AG04449 (cell line): ENCODE data around the gene RFC2.

Experiments
- CTCF ChIA-PET: fragments of 350-600 bp; formaldehyde crosslinking; extraction: SDS; loops from one replicate; lab custom pipeline; 2021; ENCODE audit warnings: antibody characterized with exemption; lab: Yijun Ruan, JAX
- POLR2A ChIA-PET: fragments of 400-600, 350-600 bp; formaldehyde crosslinking; extraction: SDS; loops from one replicate; lab custom pipeline; 2020; ENCODE audit warnings: antibody characterized with exemption, inconsistent platforms; lab: Yijun Ruan, JAX
- DNase-seq: peaks from one replicate; pipeline ENCODE4 v3.0.0-alpha.2; 2010; ENCODE audit warnings: low read depth, low spot score
- H3K4me3 ChIP-seq: 2 replicates; pipeline ENCODE4 v1.5.1; 2011; ENCODE audit warnings: low read depth, mild to moderate bottlenecking, control low read depth, low read length
- TF ChIP-seq, protein P1 (sequence below): IDR thresholded peaks from one replicate; pipeline ENCODE4 v1.5.1; 2011; ENCODE audit warnings: mild to moderate bottlenecking, moderate library complexity, low read length, control low read depth, inconsistent platforms; ENCODE audit not compliant: insufficient read depth; ENCODE audit errors: missing control alignments

RFC2 gene

DNA sequence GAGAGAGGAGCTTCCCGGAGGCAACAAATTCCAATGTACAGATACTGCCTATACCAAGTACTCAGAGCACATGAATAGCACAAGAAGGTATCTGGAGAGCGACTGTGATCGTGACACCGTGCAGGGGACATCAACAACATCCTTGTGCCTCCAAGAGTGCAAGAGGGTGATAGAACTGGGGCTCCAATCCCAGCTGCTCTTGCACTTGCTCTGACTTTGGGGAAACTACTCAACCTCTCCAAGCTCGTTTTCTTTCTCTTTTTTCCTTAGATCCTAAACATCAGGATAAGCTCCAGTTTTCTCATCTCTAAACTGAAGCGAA is 12.1 kb downstream of the RFC2 start:
- TF ChIP-seq, protein P1, sequence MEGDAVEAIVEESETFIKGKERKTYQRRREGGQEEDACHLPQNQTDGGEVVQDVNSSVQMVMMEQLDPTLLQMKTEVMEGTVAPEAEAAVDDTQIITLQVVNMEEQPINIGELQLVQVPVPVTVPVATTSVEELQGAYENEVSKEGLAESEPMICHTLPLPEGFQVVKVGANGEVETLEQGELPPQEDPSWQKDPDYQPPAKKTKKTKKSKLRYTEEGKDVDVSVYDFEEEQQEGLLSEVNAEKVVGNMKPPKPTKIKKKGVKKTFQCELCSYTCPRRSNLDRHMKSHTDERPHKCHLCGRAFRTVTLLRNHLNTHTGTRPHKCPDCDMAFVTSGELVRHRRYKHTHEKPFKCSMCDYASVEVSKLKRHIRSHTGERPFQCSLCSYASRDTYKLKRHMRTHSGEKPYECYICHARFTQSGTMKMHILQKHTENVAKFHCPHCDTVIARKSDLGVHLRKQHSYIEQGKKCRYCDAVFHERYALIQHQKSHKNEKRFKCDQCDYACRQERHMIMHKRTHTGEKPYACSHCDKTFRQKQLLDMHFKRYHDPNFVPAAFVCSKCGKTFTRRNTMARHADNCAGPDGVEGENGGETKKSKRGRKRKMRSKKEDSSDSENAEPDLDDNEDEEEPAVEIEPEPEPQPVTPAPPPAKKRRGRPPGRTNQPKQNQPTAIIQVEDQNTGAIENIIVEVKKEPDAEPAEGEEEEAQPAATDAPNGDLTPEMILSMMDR = no peak
- ChIA-PET POLR2A (no interaction called here), CTCF (interaction anchor here (1.6 to 2.0 kb wide), 2 partner anchors 36 to 159 kb away, joined by 6 to 9 read pairs; no protein-coding TSS in a partner anchor)
- no peak for DNase-seq
- no peak overlapping the region for H3K4me3 ChIP-seq

DNA sequence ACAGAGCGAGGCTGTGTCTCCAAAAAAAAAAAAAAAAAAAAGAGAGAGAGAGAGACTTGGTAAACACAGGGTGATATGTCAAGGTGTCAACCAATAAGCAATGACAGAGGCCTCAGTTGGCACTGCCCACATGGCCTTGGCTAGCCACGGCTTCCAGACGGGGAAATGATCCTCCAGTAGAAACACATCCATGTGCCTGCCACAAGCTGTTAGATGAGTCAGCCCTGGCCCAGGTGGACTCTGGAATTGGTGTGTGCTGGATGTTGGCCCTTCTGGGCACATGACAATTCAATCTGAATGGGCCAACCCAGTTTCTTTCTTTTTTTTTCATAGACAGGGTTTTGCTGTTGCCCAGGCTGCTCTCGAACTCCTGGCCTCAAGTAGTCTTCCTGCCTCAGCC is 13.7 kb downstream of the RFC2 start:
- TF ChIP-seq, protein P1 = no peak
- no peak overlapping the region for H3K4me3 ChIP-seq
- no peak for DNase-seq
- ChIA-PET CTCF (interaction anchor here (2.0 kb wide), 1 partner anchor 34 kb away, joined by 6 read pairs; no protein-coding TSS in a partner anchor), POLR2A (no interaction called here)

DNA sequence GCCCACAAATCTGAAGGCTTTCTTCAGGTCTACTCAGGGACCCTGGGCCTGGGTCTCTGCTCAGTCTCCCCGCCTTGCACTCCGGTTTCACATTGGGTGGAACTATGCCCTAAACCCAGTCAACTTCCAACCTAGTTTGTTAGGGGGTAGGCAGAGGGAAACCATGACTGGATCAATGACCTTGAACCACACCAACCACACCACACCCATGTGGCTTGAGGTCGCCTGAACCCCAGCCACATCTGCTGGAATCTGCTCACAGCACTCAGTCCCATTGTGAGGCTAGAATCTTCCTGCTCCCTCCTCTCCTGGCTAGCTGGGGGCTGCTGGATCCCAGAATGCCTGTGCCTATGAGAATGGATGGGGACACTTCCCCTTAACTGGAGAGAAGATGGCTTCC is 17.9 kb downstream of the RFC2 start:
- POLR2A ChIA-PET = no interaction called here
- TF ChIP-seq, protein P1 = no peak
- CTCF ChIA-PET = interaction anchor here (0.9 to 1.6 kb wide), 3 partner anchors 30 to 165 kb away, joined by 3 to 6 read pairs (median 4); no protein-coding TSS in a partner anchor
- H3K4me3 ChIP-seq = no peak overlapping the region
- no peak for DNase-seq

DNA sequence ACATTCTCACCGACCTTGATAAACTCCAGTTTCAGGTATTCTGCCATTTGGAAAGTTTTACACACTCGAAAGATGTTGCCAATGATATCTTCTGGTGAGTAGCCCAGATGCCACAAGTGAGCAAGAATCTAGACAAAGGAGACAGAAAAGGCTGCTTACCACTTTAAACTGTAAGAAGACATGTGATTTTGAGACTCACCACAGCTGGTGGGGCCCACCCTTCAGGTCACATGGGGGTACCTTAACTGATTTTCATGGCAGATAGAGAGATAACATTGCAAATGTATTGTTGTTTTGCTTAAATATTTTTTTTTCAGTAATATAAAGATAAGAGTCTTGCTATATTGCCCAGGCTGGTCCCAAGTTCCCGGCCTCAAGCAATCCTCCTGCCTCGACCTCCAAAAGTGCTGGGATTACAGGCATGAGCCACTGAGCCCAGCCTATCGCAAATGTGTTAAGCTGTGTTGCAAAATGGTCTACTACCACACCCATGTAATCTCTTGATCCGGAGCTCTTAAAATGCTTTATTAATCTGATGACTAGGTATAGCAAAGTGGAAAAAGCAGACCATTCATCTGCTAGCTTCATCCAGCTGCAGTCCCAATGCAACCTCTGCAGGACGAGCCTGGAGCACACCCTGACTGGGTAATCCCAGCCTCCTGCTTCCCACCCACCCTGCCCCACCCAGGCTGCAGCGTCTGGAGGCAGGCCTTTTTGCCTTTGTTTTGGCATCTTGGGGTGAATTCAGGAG is 18.5 kb downstream of the RFC2 start:
- no peak overlapping the region for H3K4me3 ChIP-seq
- POLR2A ChIA-PET = interaction anchor here (1.0 kb wide), 1 partner anchor 21 kb away, joined by 3 read pairs; no protein-coding TSS in a partner anchor
- CTCF ChIA-PET = interaction anchor here (0.9 to 1.6 kb wide), 3 partner anchors 29 to 165 kb away, joined by 3 to 6 read pairs (median 4); no protein-coding TSS in a partner anchor
- DNase-seq = no peak
- TF ChIP-seq, protein P1 = no peak

DNA sequence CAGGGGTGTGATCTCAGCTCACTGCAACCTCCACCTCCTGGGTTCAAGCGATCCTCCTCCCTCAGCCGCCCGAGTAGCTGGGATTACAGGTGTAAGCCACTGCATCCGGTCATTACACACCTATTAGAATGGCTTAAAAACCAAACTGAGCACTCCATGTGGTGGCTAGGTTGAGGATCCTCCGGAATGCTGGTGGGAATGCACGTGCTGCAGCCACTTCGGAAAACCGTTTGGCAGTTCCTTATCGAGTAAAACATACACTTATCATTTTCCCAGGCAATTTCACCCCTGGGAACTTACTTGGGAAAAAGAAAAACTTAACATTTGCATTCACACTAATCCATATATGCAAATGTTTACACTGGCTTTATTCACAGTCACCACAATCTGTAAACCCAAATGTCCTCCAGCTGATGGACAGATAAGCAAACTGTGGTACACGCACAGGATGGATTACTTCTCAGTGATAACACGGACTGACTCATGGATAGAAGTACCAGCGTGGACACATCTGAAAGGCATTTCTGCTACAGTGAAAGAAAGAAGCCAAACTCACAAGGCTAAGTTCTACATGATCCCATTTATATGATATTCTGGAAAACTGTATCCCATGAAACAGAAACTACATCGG is 20.4 kb downstream of the RFC2 start:
- no peak overlapping the region for H3K4me3 ChIP-seq
- ChIA-PET POLR2A (no interaction called here), CTCF (interaction anchor here (1.1 to 2.1 kb wide), 2 partner anchors 28 to 167 kb away, joined by 3 to 10 read pairs; no protein-coding TSS in a partner anchor)
- TF ChIP-seq, protein P1 = no peak
- peak; percentile 33 for DNase-seq

DNA sequence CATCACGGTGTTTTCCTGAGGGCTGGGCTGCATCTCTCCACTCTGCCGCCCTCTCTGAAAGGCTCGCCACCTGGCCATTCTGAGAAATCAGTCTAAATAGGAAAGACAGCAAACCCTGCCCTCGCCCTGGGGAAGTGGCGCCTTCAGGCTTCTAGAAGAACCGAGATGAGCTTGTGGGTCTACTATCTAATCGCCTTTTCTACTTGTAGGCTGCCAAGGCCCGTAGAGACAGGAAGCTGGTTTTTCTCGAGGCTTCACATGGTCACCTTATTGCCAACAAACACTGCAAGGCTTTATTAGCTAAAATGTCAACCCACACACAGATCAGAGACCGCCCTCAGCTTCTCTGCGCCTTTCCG is 23.0 kb downstream of the RFC2 start:
- no peak overlapping the region for H3K4me3 ChIP-seq
- DNase-seq = no peak
- CTCF ChIA-PET = no interaction called here
- POLR2A ChIA-PET = no interaction called here
- TF ChIP-seq, protein P1 = no peak
